Suprapubic skin (tissue), 4 donors: ENCODE data around the gene CCT8. TPM values are rescaled to one million over a fixed set of nuclear protein-coding genes. Genes with fewer than 3 reads are reported as not detected.

ENCODE experiments used
- DNase-seq, 2 donors: peaks; one replicate each; pipeline ENCODE4 v3.0.0-alpha.2; 2019; ENCODE audit warnings: low spot score in 2 of 2
- H3K27ac ChIP-seq: fragments of 200-600 bp; sonication (generic); one replicate; pipeline ENCODE4 v1.5.1; 2019
- H3K27me3 ChIP-seq: fragments of 200-600 bp; sonication (generic); one replicate; pipeline ENCODE4 v1.5.1; 2019
- H3K36me3 ChIP-seq: fragments of 200-600 bp; sonication (generic); one replicate; pipeline ENCODE4 v1.5.1; 2019
- H3K4me1 ChIP-seq: fragments of 200-600 bp; sonication (generic); one replicate; pipeline ENCODE4 v1.5.1; 2019
- H3K4me3 ChIP-seq: fragments of 200-600 bp; sonication (generic); one replicate; pipeline ENCODE4 v1.5.1; 2019; ENCODE audit warnings: mild to moderate bottlenecking
- H3K9me3 ChIP-seq: fragments of 200-600 bp; sonication (generic); one replicate; pipeline ENCODE4 v1.5.1; 2019
- EP300 ChIP-seq: sonication (generic); formaldehyde crosslinking; IDR thresholded peaks from one replicate; pipeline ENCODE4 v1.6.1; 2017; ENCODE audit warnings: antibody characterized with exemption
- POLR2A ChIP-seq, 2 donors: fragments of 450-650 bp; IDR thresholded peaks; one replicate each; pipeline ENCODE4 v1.6.1; 2017; ENCODE audit warnings: antibody characterized with exemption in 2 of 2, mild to moderate bottlenecking in 2 of 2, moderate library complexity in 2 of 2
- POLR2AphosphoS5 ChIP-seq, 3 donors: sonication (generic); formaldehyde crosslinking; IDR thresholded peaks; one replicate each; pipeline ENCODE4 v1.6.1; 2017; ENCODE audit warnings: antibody characterized with exemption in 3 of 3
- WGBS: methylation state at CpG from one replicate; pipeline ENCODE4 v1.1.5; 2018; 5-methylcytosine and 5-hydroxymethylcytosine counted together
- total RNA-seq, 4 donors: library from RNA; depleted of rRNA; stranded (reverse); fragments of >200 nt; gene quantifications; one replicate each; pipeline ENCODE4 v1.1.0, GENCODE V29; 2016
- TF ChIP-seq, protein P1 (sequence below), 2 donors: fragments of 200-600 bp in 1 of 2; fragments of 450-650 bp in 1 of 2; sonication (generic) in 1 of 2; IDR thresholded peaks; one replicate each; pipeline ENCODE4 v1.5.1; 2016 to 2019; ENCODE audit warnings: antibody characterized with exemption in 2 of 2, mild to moderate bottlenecking in 1 of 2, moderate library complexity in 1 of 2

The CCT8 gene
- total RNA-seq, 4 donors from 2014 or later: 92.1 to 99.8 (median 95.7) TPM

DNA sequence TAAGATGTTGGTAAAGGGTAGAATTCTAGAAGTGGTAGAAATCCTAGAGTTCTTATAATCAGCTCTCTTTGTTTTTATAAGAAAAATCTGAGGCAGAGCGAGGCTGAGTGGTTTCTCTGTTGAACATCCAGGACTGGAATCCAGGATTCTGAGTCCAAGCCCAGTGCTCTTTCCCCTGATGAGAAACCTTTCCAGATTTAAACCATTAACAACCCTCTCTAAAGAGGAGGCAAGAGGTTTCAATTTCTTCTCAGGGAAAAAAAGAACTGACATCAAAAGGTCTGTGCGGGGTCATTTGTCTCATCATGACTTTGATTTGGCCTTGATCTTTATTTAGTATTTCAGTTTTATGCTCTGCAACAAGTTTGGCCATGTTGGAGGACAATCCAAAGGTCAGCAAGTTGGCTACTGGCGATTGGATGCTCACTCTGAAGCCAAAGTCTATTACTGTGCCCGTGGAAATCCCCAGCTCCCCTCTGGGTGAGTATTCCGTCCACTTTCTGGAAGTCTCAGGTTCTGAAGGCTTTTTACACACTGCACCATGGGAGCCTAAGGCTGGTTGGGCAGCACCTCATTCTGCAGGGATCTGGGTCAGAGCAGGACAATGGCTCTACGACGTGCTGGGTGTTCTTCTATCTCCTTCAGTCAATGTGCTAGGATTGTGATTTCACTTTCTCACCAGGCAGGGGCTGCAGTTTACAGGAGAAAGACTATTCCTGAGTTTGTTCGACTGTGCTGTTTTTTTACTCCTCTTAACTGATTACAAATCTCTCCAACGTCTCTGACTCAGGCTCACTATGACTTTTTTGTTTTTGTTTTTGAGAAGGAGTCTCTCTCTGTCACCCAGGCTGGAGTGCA, 18.9 kb upstream of the CCT8 start:
- TF ChIP-seq, protein P1, sequence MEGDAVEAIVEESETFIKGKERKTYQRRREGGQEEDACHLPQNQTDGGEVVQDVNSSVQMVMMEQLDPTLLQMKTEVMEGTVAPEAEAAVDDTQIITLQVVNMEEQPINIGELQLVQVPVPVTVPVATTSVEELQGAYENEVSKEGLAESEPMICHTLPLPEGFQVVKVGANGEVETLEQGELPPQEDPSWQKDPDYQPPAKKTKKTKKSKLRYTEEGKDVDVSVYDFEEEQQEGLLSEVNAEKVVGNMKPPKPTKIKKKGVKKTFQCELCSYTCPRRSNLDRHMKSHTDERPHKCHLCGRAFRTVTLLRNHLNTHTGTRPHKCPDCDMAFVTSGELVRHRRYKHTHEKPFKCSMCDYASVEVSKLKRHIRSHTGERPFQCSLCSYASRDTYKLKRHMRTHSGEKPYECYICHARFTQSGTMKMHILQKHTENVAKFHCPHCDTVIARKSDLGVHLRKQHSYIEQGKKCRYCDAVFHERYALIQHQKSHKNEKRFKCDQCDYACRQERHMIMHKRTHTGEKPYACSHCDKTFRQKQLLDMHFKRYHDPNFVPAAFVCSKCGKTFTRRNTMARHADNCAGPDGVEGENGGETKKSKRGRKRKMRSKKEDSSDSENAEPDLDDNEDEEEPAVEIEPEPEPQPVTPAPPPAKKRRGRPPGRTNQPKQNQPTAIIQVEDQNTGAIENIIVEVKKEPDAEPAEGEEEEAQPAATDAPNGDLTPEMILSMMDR (IDR thresholded peaks at IDR 0.05): no peak
- TF ChIP-seq POLR2AphosphoS5 (IDR thresholded peaks at IDR 0.05): no peak
- TF ChIP-seq POLR2A (IDR thresholded peaks at IDR 0.05): no peak
- no peak for TF ChIP-seq EP300
- Histone ChIP-seq H3K27me3 (no peaks in the 10 kb centered on the region), H3K27ac (no peak overlapping the region), H3K36me3 (no peaks in the 10 kb centered on the region), H3K4me3 (no peak overlapping the region), H3K9me3 (no peaks in the 10 kb centered on the region), H3K4me1 (peaks cover 5% of the 10 kb centered on the region)
- no peak for DNase-seq
- 50% methylated on average over 9 of the region's 9 CpGs for WGBS

DNA sequence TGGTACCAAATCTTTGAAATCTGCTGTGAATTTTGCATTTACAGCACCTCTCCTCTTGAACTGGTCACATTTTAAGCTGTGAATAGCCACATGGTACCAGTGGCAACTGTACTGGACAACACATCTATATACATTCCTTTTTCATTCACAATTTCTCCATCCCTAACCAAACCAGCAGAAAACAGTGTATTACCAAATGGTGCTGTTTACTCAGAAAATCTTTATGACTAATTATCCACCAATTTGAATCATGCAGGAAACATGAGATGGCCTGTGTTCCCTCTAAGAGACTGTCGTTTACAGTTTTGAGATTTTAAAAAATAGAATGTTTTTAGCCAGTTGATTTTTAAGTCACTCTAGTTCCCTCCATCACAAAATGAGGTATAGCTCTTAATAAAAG, 17.6 kb upstream of the CCT8 start:
- TF ChIP-seq POLR2A (IDR thresholded peaks at IDR 0.05): no peak
- TF ChIP-seq POLR2AphosphoS5 (IDR thresholded peaks at IDR 0.05): no peak
- no peak for TF ChIP-seq EP300
- TF ChIP-seq, protein P1 (IDR thresholded peaks at IDR 0.05): no peak
- Histone ChIP-seq H3K9me3 (no peaks in the 10 kb centered on the region), H3K27ac (no peak overlapping the region), H3K36me3 (no peaks in the 10 kb centered on the region), H3K4me1 (peaks cover 5% of the 10 kb centered on the region), H3K4me3 (no peak overlapping the region), H3K27me3 (no peaks in the 10 kb centered on the region)
- 30% methylated on average over 1 of the region's 1 CpG for WGBS
- DNase-seq: no peak

DNA sequence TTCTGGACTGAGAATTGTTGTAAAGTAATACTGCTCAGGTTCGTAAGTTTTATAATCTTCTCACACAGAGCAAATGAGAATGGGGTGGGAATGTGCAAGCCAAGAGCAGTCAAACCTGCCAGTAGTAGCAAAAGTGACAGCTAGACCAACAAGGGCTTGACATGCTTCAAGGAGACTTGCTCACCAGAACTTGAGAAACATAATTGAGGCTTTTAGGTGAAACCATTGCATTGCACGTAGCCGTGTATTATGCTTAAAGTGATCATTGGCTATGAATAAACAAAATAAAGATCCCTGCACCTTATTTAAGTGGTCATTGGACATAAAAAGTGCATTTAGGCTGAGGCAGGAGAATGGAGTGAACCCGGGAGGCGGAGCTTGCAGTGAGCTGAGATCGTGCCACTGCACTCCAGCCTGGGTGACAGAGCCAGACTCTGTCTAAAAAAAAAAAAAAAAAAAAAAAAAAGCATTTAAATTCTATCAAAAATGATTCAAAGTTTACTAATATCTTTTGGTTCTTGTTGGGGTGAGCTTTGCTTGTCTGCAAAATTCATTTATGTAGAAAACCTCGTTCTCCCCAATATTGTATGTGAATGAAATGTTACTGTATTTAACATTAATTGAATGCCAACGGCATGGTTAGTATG, 11.8 kb upstream of the CCT8 start:
- Histone ChIP-seq H3K4me3 (no peak overlapping the region), H3K36me3 (no peaks in the 10 kb centered on the region), H3K27me3 (no peaks in the 10 kb centered on the region), H3K27ac (no peak overlapping the region), H3K4me1 (no peaks in the 10 kb centered on the region), H3K9me3 (no peaks in the 10 kb centered on the region)
- no peak for DNase-seq
- TF ChIP-seq, protein P1 (IDR thresholded peaks at IDR 0.05): no peak
- TF ChIP-seq POLR2A (IDR thresholded peaks at IDR 0.05) (no peak), EP300 (no peak), POLR2AphosphoS5 (IDR thresholded peaks at IDR 0.05) (no peak)
- WGBS: 76% methylated on average over 8 of the region's 8 CpGs

GRCh38 chr21:29084372-29084771, 10.9 kb upstream of the CCT8 start:
- 56% methylated on average over 2 of the region's 2 CpGs for WGBS
- Histone ChIP-seq H3K9me3 (no peaks in the 10 kb centered on the region), H3K4me1 (no peaks in the 10 kb centered on the region), H3K27me3 (no peaks in the 10 kb centered on the region), H3K36me3 (no peaks in the 10 kb centered on the region), H3K27ac (no peak overlapping the region), H3K4me3 (no peak overlapping the region)
- no peak for TF ChIP-seq POLR2A (IDR thresholded peaks at IDR 0.05)
- no peak for TF ChIP-seq EP300
- TF ChIP-seq, protein P1 (IDR thresholded peaks at IDR 0.05): no peak
- no peak for TF ChIP-seq POLR2AphosphoS5 (IDR thresholded peaks at IDR 0.05)
- no peak for DNase-seq

GRCh38 chr21:29083306-29083705, 9.9 kb upstream of the CCT8 start:
- no peaks in the 10 kb centered on the region for H3K4me1 ChIP-seq
- no peaks in the 10 kb centered on the region for H3K9me3 ChIP-seq
- H3K36me3 ChIP-seq: no peaks in the 10 kb centered on the region
- no peak overlapping the region for H3K27ac ChIP-seq
- 91% methylated on average over 3 of the region's 3 CpGs for WGBS
- no peak for DNase-seq
- TF ChIP-seq, protein P1 (IDR thresholded peaks at IDR 0.05): no peak
- no peak for TF ChIP-seq POLR2A (IDR thresholded peaks at IDR 0.05)
- TF ChIP-seq EP300: no peak
- TF ChIP-seq POLR2AphosphoS5 (IDR thresholded peaks at IDR 0.05): no peak
- H3K4me3 ChIP-seq: no peak overlapping the region
- no peaks in the 10 kb centered on the region for H3K27me3 ChIP-seq
